ENCODE measurements around the gene SMIM45.
"Not testable (repeated sequence)": the region's sequence is repeated elsewhere in the genome, so short reads cannot be mapped to it uniquely, and the experiment has no call there.

The SMIM45 gene

GRCh38 chr22:41935015-41935351 lies 17.0 kb upstream of the SMIM45 start:
- no peak for DNase-seq

DNA sequence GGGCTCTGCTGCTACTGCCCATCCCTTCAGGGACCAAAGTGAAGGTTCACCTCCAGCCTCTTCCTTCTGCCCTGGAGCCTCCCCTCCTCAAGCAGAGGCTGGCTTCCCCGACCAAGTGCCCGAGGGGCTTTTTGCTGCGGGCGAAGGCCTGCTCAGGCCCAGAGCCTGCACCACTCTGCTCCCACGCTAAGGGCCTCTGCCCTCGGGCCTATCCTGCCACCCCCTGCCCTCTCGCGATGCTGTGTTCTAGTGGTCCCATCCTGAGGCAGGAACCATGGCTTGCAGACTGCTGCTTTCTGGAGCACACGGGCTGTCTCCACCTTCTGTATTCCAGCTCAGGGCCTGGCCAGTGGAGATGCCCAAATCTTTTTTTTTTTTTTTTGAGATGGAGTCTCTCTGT lies 16.4 kb upstream of the SMIM45 start:
- DNase-seq = no peak

DNA sequence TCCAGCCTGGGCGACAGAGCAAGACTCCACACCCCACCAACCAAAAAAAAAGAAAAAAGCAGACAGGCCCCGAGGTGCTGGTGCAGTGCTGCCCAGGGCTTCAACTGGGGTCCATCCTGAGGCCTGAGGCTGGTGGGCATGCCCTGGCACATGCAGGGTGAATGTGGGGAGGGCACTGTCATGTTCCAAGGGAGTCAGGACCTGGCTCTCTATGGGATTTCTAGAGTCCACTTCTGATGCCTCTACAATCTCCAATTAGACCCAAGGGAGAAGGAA lies 15.1 kb upstream of the SMIM45 start:
- DNase-seq = no peak

DNA sequence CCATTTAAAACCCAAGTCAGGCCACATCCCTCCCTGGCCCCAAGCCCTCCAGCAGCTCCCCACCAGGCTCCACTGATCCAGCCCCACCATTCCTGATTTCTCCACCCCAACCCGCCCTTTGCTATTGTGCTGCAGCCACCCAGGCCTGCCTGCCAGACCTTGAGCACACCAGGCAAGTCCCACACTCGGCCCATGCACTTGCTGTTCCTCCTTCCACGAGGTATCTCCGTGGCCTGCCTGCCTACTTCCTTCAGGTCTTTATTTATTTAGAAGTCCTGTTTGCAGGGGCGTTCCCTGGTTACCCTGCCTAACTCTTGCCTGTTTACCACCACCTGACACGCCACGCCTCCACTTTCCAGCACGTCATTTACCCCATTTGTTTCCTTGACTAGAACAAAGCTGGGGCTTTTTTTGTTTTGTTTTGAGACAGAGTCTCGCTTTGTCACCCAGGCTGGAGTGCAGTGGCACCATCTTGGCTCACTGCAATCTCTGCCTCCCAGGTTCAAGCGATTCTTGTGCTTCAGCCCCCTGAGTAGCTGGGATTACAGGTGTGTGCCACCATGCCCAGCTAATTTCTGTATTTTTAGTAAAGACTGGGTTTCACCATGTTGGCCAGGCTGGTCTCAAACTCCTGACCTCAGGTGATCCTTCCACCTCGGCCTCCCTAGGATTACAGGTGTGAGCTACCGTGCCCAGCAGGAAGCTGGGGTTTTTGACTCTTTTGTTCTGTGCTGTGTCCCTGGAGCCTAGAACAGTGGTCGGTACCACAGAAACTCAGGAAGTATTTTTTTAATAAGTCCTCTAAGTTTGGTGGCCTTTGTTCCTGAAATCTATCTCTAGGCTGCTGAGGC lies 11.7 kb upstream of the SMIM45 start:
- DNase-seq = no peak

DNA sequence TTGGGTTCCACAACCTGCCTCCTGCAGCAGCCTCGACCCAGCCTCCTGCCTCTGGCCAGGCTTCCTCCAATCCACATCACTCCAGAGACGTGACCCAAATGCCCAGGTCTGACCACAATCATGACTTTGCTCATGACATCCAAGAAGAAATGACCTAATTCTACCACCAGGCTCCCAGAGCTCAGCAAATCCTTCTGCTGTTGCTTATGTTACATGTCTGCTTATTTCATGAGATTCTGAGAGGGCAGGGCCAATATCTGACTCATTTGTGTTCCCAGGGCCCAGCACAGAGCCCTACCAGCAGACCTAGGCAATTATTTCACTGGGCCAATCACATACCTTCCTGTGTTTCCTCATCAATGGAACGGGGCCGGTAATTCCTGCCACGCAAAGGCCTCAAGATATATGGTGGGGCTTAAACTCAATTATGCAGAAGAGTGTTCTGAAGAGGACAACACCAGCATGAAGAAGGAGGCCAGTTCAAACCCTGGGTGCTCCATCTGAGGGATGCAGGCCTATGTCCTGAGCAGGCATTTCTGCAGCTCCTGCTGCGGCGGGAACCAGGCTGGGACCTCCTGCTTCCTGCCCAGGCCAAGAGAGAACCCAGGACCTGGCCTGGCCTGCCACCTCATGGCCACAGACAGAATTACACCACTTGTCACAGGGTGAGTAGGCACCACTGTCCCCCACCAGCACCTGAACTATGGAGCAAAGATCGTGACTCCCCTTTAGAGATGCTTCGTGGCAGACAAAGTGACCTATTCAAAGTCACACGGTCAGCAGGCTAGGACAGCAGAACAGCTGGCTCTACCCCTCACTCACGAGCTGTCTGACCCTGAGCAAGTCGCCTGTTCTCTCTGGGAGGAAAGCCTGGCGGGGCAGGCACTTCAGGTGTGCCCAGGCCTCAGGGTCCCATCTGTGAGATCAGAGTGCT lies 10.9 kb upstream of the SMIM45 start:
- peak; percentile 42 for DNase-seq

GRCh38 chr22:41943661-41944209 lies 8.2 kb upstream of the SMIM45 start:
- DNase-seq = no peak

GRCh38 chr22:41946629-41947423 lies 5.1 kb upstream of the SMIM45 start, which contains the start of gene CENPM:
CENPM (minus strand) TSS chr22:41947152; CDS start chr22:41947076, 76 bp downstream.
- DNase-seq = peak; percentile 95

DNA sequence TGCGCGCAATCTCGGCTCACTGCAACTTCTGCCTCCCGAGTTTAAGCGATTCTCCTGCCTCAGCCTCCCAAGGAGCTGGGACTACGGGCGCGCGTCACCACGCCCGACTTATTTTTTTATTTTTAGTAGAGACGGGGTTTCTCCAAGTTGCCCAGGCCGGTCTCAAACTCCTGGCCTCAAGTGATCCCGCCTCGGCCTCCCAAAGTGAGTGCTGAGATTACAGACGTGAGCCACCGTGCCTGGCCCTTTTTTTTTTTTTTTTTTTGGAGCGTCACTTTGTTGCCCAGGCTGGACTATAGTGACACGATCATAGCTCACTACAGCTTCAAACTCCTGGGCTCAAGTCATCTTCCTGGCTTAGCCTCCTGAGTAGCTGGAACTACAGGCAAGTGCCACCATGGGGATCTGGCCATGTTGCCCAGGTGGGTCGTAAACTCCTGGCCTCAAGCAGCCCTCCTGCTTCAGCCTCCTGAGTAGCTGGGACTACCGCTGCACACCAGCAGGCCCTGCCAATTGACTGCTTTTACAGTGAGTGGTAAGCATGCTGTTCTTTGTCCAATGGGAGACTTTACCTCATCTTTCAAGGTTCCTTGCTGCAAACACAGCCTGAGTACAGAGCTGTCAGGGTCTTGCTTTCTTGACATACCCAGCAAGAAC lies 4.4 kb upstream of the SMIM45 start:
- no peak for DNase-seq

GRCh38 chr22:41948142-41948541 lies 3.8 kb upstream of the SMIM45 start:
- no peak for DNase-seq

DNA sequence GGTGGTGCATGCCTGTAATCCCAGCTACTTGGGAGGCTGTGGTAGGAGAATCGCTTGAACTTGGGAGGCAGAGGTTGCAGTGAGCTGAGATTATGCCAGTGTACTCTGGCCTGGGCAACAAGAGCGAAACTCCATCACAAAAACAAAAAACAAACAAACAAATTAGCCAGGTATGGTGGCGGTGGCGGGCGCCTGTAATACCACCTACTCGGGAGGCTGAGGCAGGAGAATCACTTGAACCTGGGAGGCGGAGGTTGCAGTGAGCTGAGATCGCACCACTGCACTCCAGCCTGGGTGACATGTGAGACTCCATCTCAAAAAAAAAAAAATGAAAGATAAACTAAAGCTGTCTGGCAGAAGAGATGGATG lies 3.0 kb upstream of the SMIM45 start:
- not testable (repeated sequence) for DNase-seq

DNA sequence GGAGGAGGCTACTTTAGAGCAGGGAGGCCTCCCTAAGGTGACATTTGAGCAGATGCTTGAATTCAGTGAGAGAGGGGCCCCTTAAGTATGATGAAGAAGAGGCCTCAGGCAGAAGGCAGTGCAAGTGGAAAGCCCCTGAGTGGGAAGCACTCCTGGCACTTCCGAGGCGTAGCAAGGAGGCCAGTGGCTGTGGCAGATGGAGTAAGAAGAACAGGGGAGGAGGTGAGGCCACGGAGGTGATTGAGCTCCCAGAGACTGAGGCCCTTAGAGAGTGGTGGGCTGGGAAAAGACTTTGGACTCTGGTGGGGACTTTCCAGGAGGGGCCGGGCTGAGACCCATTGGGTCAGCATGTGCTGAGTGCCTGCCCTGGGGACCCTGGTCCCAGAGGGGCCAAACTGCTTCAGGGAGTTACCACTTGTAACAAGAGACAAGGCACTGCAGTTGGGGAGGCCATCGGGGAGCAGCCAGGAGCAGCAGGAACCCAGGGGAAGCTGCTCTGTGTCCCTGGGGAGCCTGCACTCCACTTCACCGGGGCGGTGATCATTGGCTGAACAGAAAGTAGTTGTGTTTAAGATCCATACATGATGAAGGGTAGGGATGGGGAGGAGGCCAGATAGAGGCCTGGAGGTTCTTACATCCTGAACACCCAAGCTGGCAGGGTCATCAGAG lies 2.5 kb upstream of the SMIM45 start:
- no peak for DNase-seq

DNA sequence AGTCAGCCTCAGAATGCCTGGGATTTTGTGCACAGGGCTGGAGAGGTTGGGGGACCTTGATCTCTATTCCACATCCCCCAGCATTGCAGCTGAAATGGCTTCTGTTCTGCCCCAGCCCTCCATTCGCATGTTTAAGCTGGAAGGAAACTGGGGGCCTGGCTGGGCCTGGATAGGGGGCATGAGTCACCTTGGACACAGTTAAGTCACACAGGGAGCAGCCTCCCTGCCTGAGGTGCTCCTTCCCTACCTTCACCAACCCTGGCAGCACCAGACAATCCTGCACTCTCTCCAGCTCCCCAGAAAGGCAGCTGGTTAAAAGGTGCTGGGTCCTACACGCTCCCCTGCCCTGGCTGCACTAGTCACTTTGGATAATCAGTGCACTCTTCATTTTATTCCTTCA lies 763 bp downstream of the SMIM45 start:
- no peak for DNase-seq

- DNase-seq = no peak
Measured at GRCh38 chr22:41957941-41958556, 6.1 kb downstream of the SMIM45 start.

GRCh38 chr22:41963453-41964111 lies 11.6 kb downstream of the SMIM45 start:
- no peak for DNase-seq

DNA sequence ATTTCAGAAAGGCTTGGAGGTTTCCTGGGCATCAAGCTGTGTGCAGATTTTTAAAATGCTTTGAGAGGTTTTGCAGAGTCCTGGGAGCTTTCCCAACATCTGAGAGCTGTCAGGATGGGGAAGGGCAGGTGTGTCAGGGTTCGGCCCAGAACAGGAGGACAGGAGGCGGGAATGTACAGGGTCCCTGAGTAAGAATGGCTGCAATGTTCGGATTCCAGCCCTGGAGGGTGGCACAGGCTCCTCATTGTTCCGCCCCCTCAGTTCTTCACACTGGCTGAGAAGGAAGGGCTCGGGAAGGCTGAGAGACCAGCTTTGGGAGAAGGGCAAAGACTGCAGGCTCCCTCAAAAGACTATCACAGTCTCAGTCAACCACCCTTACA lies 12.2 kb downstream of the SMIM45 start:
- DNase-seq = no peak

DNA sequence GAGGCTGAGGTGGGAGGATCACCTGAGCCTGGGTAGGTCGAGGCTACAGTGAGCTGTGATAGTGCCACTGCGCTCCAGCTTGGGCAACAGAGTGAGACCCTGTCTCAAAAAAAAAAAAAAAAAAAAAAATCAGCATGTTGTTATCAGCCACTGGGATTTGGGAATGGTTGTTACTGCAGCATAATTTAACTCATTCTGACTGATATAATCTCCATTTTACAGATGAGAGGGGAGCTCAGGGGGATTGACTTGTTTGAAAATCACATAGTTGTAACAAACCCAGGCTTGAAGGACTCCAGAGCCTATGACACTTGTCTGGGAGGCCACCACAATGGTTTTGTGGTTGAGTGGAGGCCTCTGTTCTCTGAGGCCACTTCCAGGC lies 14.3 kb downstream of the SMIM45 start:
- no peak for DNase-seq

- DNase-seq = no peak
Measured at GRCh38 chr22:41966607-41967240, 14.8 kb downstream of the SMIM45 start.

- DNase-seq = no peak
Measured at GRCh38 chr22:41968601-41969000, 16.7 kb downstream of the SMIM45 start.

DNA sequence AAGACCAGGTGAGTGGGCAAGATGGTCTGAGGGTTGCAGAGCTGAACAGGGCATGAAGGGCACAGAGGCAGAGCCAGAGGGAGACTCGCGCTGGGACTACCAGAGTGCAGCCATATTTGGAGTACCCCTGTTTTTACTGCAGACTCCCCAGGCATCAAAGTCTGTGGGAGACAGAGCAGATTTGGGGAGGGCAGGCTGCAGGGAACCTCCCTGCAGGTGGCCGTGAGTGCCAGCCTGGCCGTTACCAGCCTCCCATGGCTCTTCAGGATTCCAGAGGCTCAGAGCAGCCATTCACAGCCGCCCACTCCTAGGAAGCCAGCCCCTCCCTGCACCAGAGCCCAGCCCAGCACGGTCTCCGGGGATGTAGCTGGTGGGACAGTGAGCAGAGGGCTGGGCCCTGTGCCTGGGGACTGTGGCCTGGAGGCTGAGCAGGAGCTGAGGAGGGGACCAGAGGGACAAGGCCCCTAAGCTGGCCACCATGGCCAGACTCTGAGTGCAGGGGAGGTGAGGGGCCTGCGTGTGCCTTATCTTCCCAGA lies 17.2 kb downstream of the SMIM45 start, which contains the start of gene SEPTIN3:
Gene SEPTIN3, plus strand, starts transcription at position 334 of the 537 bp plus-strand sequence. CDS start 2,050 bp downstream, outside the sequence.
- no peak for DNase-seq

DNA sequence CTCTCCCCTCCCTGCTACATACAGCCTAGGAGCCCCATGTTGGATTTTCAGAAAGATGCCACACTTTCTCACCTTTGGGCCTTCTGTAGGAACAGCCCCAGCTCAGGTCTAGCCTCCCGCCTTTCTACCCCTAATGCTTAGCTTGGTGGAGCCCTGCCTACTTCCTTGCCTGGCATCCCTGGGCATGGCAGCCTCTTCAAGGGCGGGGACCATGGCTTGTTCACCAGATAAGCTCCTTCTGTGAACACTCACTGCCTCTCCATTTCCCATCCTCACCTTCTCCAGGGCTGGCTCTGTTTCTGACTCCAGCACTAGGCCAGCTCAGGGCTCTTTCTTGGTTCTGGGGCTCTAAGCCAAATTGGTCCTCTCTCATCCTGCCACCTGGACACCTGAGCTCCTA lies 18.7 kb downstream of the SMIM45 start:
- no peak for DNase-seq
